Measurements from ENCODE around the gene FYB1.

Gene FYB1

GRCh38 chr5:39076101-39076756 lies 143.1 kb downstream of the FYB1 start:
- no peak for DNase-seq (ENCODE audit: low read depth)
- no peak overlapping the region for H3K4me3 ChIP-seq (ENCODE audit: low read length)
- no peak for TF ChIP-seq CTCF (conservative IDR thresholded peaks at IDR 0.05; ENCODE audit: low read depth, low read length)

GRCh38 chr5:39074017-39074814 lies 145.1 kb downstream of the FYB1 start, which contains the start of gene RICTOR:
Gene RICTOR, minus strand, starts transcription at chr5:39074399. Its CDS starts 22 bp downstream, at chr5:39074377.
- H3K4me3 ChIP-seq (ENCODE audit: low read length), result peak within 1 kb of the TSS; percentile 88
- peak; percentile 68 for DNase-seq (ENCODE audit: low read depth)
- no peak for TF ChIP-seq CTCF (conservative IDR thresholded peaks at IDR 0.05; ENCODE audit: low read depth, low read length)

- TF ChIP-seq CTCF (conservative IDR thresholded peaks at IDR 0.05; ENCODE audit: low read depth, low read length), result no peak
- no peak for DNase-seq (ENCODE audit: low read depth)
- H3K4me3 ChIP-seq (ENCODE audit: low read length), result peak overlapping the region; percentile 88
Measured at GRCh38 chr5:39073767-39074016, 145.7 kb downstream of the FYB1 start.

- peak overlapping the region; percentile 88 for H3K4me3 ChIP-seq (ENCODE audit: low read length)
- DNase-seq (ENCODE audit: low read depth), result no peak
- TF ChIP-seq CTCF (conservative IDR thresholded peaks at IDR 0.05; ENCODE audit: low read depth, low read length), result no peak
Measured at GRCh38 chr5:39072925-39073766, 146.2 kb downstream of the FYB1 start.

DNA sequence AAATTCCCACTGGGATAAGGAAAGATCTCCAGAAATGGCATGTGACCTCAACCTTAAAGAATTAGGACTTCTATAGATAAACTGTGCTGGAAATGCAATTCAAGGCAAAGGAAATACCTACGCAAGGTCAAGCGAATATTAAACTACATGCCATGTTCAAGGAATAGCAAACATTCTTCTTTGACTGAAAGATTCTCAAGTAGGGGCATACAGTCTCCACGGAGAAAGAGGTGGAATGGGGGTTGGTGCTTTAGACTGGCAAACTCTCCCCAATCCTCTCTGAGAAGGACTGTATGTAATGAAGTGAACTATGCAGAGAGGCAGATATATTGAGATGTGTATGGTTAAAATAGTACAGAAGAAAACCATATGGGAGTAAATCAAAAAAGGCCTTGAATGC lies 151.3 kb downstream of the FYB1 start:
- no peak for TF ChIP-seq CTCF (conservative IDR thresholded peaks at IDR 0.05; ENCODE audit: low read depth, low read length)
- DNase-seq (ENCODE audit: low read depth), result no peak
- H3K4me3 ChIP-seq (ENCODE audit: low read length), result no peak overlapping the region

DNA sequence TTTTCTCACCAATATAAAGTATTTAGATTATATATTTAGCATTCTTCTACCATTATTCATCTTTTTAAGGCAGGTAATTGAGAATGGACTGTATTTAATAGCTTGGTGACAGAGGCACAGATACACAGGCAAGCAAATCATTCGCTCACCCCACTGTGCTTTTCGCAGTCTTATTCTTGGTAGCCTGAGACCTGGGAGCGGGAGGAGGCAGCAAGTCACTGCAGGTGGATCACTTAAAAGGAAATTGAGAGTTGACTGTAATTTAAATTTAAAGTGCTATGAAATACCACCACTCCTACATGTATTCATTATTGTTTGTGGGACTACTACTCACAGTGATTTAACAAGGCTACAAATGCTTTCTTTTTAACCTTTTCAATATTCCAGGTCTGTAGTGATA lies 154.9 kb downstream of the FYB1 start:
- TF ChIP-seq CTCF (conservative IDR thresholded peaks at IDR 0.05; ENCODE audit: low read depth, low read length), result no peak
- no peak for DNase-seq (ENCODE audit: low read depth)
- H3K4me3 ChIP-seq (ENCODE audit: low read length), result no peak overlapping the region

Data from retinal pigment epithelial cell (primary cell).